Measurements from ENCODE around the gene RAB11FIP3. TPM values are rescaled to one million over a fixed set of nuclear protein-coding genes. Genes with fewer than 3 reads are reported as not detected.

Gene RAB11FIP3
- total RNA-seq, 1 experiment from 2014 or later: 37.1 TPM

DNA sequence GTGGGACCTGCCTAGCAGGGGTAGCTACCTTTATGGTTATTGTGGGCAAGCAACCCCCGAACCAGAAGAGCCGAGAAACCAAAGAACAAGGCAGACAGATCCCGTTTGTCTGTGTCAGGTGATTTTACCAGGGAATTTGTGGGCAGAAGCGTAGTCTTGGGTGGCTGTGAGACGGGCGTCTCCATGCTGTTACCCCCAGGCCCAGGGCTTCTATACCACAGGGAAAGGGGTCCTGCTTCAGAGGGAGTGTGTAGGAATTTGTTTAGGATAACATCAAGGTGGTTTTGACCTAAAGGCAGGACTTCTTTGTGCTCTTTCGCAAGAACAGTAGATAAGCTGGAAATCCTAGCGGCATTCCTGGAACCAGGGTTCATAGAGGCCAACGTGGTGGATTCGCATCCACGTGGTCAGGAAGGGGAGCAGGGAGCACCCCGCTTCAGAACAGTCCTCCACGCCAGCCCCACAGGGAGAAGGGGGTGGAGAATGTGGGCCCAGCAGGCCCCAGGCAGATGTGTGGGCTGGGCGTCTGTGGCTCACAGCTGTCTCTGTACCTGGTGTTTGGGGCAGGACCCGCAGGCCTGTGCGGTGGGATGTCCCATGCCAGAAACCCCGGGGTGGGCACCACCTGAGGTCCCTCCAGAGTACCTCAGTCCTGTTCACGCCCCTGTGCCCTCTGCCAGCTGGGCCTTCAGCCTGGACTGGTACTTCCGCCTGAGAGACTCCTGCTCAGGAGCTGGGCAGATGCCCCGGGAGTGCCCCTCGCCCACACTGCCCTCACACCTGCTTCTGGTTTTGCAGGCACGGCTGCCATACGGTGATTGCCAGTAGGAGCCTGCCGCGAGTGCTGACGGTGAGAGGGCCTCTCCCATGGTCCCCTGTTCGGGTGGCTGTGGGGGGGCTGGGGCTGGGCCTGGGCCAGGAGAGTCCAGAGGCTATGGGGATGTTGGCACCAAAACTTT, 19.6 kb upstream of the RAB11FIP3 start:
- Histone ChIP-seq H3K4me1 (ENCODE audit: insufficient read depth, low read length) (no peaks in the 10 kb centered on the region), H4K20me1 (ENCODE audit: control insufficient read depth, insufficient read depth, insufficient read length) (no peaks in the 10 kb centered on the region), H3K79me2 (ENCODE audit: insufficient read depth, low read length) (no peaks in the 10 kb centered on the region), H3T11ph (ENCODE audit: low read length) (no peak overlapping the region), H2BK5ac (ENCODE audit: insufficient read length, low read length) (no peak overlapping the region), H3K18ac (ENCODE audit: insufficient read length, low read depth, low read length) (no peak overlapping the region), H3K79me1 (ENCODE audit: insufficient read depth, low read depth, low read length, poor library complexity, severe bottlenecking) (no peaks in the 10 kb centered on the region), H3K23ac (ENCODE audit: insufficient read length, low read depth, low read length) (no peak overlapping the region), H4K5ac (ENCODE audit: insufficient read length, low read depth, low read length) (no peak overlapping the region), H2BK15ac (ENCODE audit: low read depth, low read length) (no peak overlapping the region; the same call in 1 of the 2 replicates), H3K14ac (ENCODE audit: insufficient read depth, low read length) (no peak overlapping the region), H2BK120ac (ENCODE audit: low read depth, low read length, poor library complexity, severe bottlenecking) (no peak overlapping the region), H3K23me2 (ENCODE audit: insufficient read length, low read depth, low read length, poor library complexity, severe bottlenecking) (no peaks in the 10 kb centered on the region), H2AFZ (ENCODE audit: low read length) (no peak overlapping the region), H3K9ac (ENCODE audit: extremely low read depth, insufficient read length, low read length) (no peak overlapping the region), H2AK5ac (ENCODE audit: insufficient read length, low read length) (no peak overlapping the region), H2BK20ac (ENCODE audit: low read depth, low read length, poor library complexity, severe bottlenecking) (no peak overlapping the region), H3K4me2 (ENCODE audit: insufficient read depth, insufficient read length, low read length) (no peak overlapping the region), H3K27me3 (ENCODE audit: insufficient read depth, low read length) (no peaks in the 10 kb centered on the region), H3K27ac (ENCODE audit: insufficient read length, low read depth, low read length) (no peak overlapping the region), H4K91ac (ENCODE audit: insufficient read length, low read depth, low read length) (no peak overlapping the region), H3K9me3 (ENCODE audit: control insufficient read depth, low read depth, low read length) (no peaks in the 10 kb centered on the region), H2BK12ac (ENCODE audit: insufficient read length, low read depth, low read length) (no peak overlapping the region), H3K4ac (ENCODE audit: low read depth, low read length) (no peak overlapping the region), H3K56ac (ENCODE audit: insufficient read length, low read depth, low read length) (no peak overlapping the region), H4K8ac (replicated peaks; ENCODE audit: insufficient read length, low read depth, low read length) (no peak overlapping the region)
- TF ChIP-seq, protein P1, sequence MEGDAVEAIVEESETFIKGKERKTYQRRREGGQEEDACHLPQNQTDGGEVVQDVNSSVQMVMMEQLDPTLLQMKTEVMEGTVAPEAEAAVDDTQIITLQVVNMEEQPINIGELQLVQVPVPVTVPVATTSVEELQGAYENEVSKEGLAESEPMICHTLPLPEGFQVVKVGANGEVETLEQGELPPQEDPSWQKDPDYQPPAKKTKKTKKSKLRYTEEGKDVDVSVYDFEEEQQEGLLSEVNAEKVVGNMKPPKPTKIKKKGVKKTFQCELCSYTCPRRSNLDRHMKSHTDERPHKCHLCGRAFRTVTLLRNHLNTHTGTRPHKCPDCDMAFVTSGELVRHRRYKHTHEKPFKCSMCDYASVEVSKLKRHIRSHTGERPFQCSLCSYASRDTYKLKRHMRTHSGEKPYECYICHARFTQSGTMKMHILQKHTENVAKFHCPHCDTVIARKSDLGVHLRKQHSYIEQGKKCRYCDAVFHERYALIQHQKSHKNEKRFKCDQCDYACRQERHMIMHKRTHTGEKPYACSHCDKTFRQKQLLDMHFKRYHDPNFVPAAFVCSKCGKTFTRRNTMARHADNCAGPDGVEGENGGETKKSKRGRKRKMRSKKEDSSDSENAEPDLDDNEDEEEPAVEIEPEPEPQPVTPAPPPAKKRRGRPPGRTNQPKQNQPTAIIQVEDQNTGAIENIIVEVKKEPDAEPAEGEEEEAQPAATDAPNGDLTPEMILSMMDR (conservative IDR thresholded peaks at IDR 0.05): no peak
- Mint-ChIP-seq H3K27me3 (ENCODE audit: low read depth) (no peaks in the 10 kb centered on the region), H3K27ac (peak overlapping the region in 1 of 3 experiments; percentile 46; a peak in 2 of 7 replicates), H3K4me1 (no peaks in the 10 kb centered on the region), H3K9me3 (no peaks in the 10 kb centered on the region), H3K36me3 (ENCODE audit: insufficient read depth in 1 of 3, low read depth in 3 of 3) (peaks cover 0 to 11% (median 9%) of the 10 kb centered on the region in 3 experiments; a peak in 5 of 7 replicates), H3K4me3 (no peak overlapping the region; a peak in 1 of 5 replicates)
- no CpG with 5 or more reads among the region's 27 CpGs for WGBS (ENCODE audit: extremely low coverage, insufficient read length, low lambda C conversion rate)
- no peak for DNase-seq
